Skeletal muscle satellite cell (primary cell): ENCODE data around the gene PCDH11Y. TPM values are rescaled to one million over a fixed set of nuclear protein-coding genes. Genes with fewer than 3 reads are reported as not detected.
"Not testable (repeated sequence)": the region's sequence is repeated elsewhere in the genome, so short reads cannot be mapped to it uniquely, and the experiment has no call there.

ENCODE experiments used
- H3K27me3 ChIP-seq: 2 replicates; pipeline ENCODE4 v1.7.0; 2013; ENCODE audit warnings: low read length; ENCODE audit not compliant: control insufficient read depth, insufficient read depth
- H3K36me3 ChIP-seq: 2 replicates; pipeline ENCODE4 v1.7.0; 2013; ENCODE audit warnings: mild to moderate bottlenecking, control low read depth, low read length; ENCODE audit not compliant: insufficient read depth
- H3K4me1 ChIP-seq: 2 replicates; pipeline ENCODE4 v1.7.0; 2013; ENCODE audit warnings: low read length; ENCODE audit not compliant: control insufficient read depth, insufficient read depth
- H3K4me2 ChIP-seq: 2 replicates; pipeline ENCODE4 v1.7.0; 2013; ENCODE audit warnings: mild to moderate bottlenecking, low read length
- H3K4me3 ChIP-seq: 2 replicates; pipeline ENCODE4 v1.7.0; 2013; ENCODE audit warnings: low read length
- H3K9ac ChIP-seq: 2 replicates; pipeline ENCODE4 v1.7.0; 2013; ENCODE audit warnings: mild to moderate bottlenecking, low read depth, low read length, moderate library complexity
- H3K9me3 ChIP-seq: replicated peaks from 2 replicates; pipeline ENCODE4 v1.7.0; 2013; ENCODE audit warnings: mild to moderate bottlenecking, control low read depth, low read length
- small RNA-seq: library from RNA; depleted of rRNA; stranded (forward); fragments of <200 nt; gene quantifications from one replicate; pipeline ENCODE3, GENCODE V24; 2012

PCDH11Y gene

GRCh38 chrY:5342220-5342619 lies 342.1 kb downstream of the PCDH11Y start:
- not testable (repeated sequence) for H3K4me3 ChIP-seq, H3K27me3 ChIP-seq, H3K4me2 ChIP-seq, H3K36me3 ChIP-seq, H3K9me3 ChIP-seq, H3K9ac ChIP-seq, H3K4me1 ChIP-seq

GRCh38 chrY:5543705-5544104 lies 543.6 kb downstream of the PCDH11Y start:
- not testable (repeated sequence) for H3K36me3 ChIP-seq, H3K27me3 ChIP-seq, H3K4me2 ChIP-seq, H3K4me1 ChIP-seq, H3K9ac ChIP-seq, H3K9me3 ChIP-seq, H3K4me3 ChIP-seq

GRCh38 chrY:5638589-5638988 lies 638.5 kb downstream of the PCDH11Y start:
- H3K9ac ChIP-seq, H3K4me2 ChIP-seq, H3K4me1 ChIP-seq, H3K9me3 ChIP-seq, H3K4me3 ChIP-seq, H3K27me3 ChIP-seq, H3K36me3 ChIP-seq: not testable (repeated sequence)

GRCh38 chrY:5679265-5679664 lies 679.2 kb downstream of the PCDH11Y start:
- H3K4me1 ChIP-seq, H3K36me3 ChIP-seq, H3K27me3 ChIP-seq, H3K9me3 ChIP-seq, H3K4me3 ChIP-seq, H3K9ac ChIP-seq, H3K4me2 ChIP-seq: not testable (repeated sequence)

GRCh38 chrY:5708727-5709126 lies 708.6 kb downstream of the PCDH11Y start:
- not testable (repeated sequence) for H3K4me1 ChIP-seq, H3K4me2 ChIP-seq, H3K27me3 ChIP-seq, H3K9ac ChIP-seq, H3K9me3 ChIP-seq, H3K4me3 ChIP-seq, H3K36me3 ChIP-seq

GRCh38 chrY:5709788-5710381 lies 709.8 kb downstream of the PCDH11Y start:
- H3K9me3 ChIP-seq, H3K4me2 ChIP-seq, H3K9ac ChIP-seq, H3K4me1 ChIP-seq, H3K27me3 ChIP-seq, H3K4me3 ChIP-seq, H3K36me3 ChIP-seq: not testable (repeated sequence)

- H3K27me3 ChIP-seq, H3K4me2 ChIP-seq, H3K36me3 ChIP-seq, H3K9ac ChIP-seq, H3K4me1 ChIP-seq, H3K9me3 ChIP-seq, H3K4me3 ChIP-seq: not testable (repeated sequence)
These were observed 761.3 kb downstream of the PCDH11Y start for GRCh38 chrY:5761403-5761802.

GRCh38 chrY:5776485-5776884 lies 776.4 kb downstream of the PCDH11Y start:
- not testable (repeated sequence) for H3K4me2 ChIP-seq, H3K9me3 ChIP-seq, H3K9ac ChIP-seq, H3K27me3 ChIP-seq, H3K36me3 ChIP-seq, H3K4me3 ChIP-seq, H3K4me1 ChIP-seq

Small RNA genes lying within 50 kb of the gene (small RNA-seq; reads per million reads assigned to genes)
- gene RNU2-57P (0.28 reads per million), gene SNX3P1Y (not detected)
